Peyer's patch (tissue), 4 donors: ENCODE data around the gene POLR3A. TPM values are rescaled to one million over a fixed set of nuclear protein-coding genes. Genes with fewer than 3 reads are reported as not detected.
"Not testable (repeated sequence)": the region's sequence is repeated elsewhere in the genome, so short reads cannot be mapped to it uniquely, and the experiment has no call there.

Experiments used
- DNase-seq, 3 donors: peaks; one replicate each; pipeline ENCODE4 v3.0.0-alpha.2; 2017 to 2019
- H3K27ac ChIP-seq, 4 donors: fragments of 200-600 bp; sonication (generic); one replicate each; pipeline ENCODE4 v1.5.1; 2016 to 2019
- H3K27me3 ChIP-seq, 2 donors: fragments of 200-600 bp; sonication (generic); one replicate each; pipeline ENCODE4 v1.5.1; 2019
- H3K36me3 ChIP-seq, 3 donors: fragments of 200-600 bp; sonication (generic); one replicate each; pipeline ENCODE4 v1.5.1; 2016 to 2019
- H3K4me1 ChIP-seq, 4 donors: fragments of 200-600 bp; sonication (generic); one replicate each; pipeline ENCODE4 v1.5.1; 2016 to 2019
- H3K4me3 ChIP-seq, 4 donors: fragments of 200-600 bp; sonication (generic); 1 replicate in 3 of 4; 2 replicates in 1 of 4; pipeline ENCODE4 v1.5.1; 2016 to 2019; ENCODE audit warnings: mild to moderate bottlenecking in 1 of 4
- H3K9me3 ChIP-seq, 4 donors: fragments of 200-600 bp; sonication (generic); one replicate each; pipeline ENCODE4 v1.5.1; 2016 to 2019; ENCODE audit warnings: mild to moderate bottlenecking in 1 of 4
- POLR2A ChIP-seq, 2 donors: fragments of 450-650 bp; IDR thresholded peaks; one replicate each; pipeline ENCODE4 v1.5.1; 2017; ENCODE audit warnings: antibody characterized with exemption in 2 of 2, mild to moderate bottlenecking in 2 of 2, moderate library complexity in 2 of 2
- total RNA-seq, 4 donors: library from RNA; depleted of rRNA; stranded (reverse); fragments of >200 nt; gene quantifications; one replicate each; pipeline ENCODE4 v1.1.0, GENCODE V29; 2016
- TF ChIP-seq, protein P1 (sequence below), 6 experiments: fragments of 450-650 bp in 4 of 6; fragments of 200-600 bp in 2 of 6; sonication (generic) in 1 of 6; IDR thresholded peaks; one replicate each; pipeline ENCODE4 v1.5.1; 2017 to 2019; ENCODE audit warnings: antibody characterized with exemption in 6 of 6, mild to moderate bottlenecking in 3 of 6, moderate library complexity in 1 of 6

Gene POLR3A
- total RNA-seq, 4 donors from 2014 or later: 19.8 to 24.3 (median 22.2) TPM

DNA sequence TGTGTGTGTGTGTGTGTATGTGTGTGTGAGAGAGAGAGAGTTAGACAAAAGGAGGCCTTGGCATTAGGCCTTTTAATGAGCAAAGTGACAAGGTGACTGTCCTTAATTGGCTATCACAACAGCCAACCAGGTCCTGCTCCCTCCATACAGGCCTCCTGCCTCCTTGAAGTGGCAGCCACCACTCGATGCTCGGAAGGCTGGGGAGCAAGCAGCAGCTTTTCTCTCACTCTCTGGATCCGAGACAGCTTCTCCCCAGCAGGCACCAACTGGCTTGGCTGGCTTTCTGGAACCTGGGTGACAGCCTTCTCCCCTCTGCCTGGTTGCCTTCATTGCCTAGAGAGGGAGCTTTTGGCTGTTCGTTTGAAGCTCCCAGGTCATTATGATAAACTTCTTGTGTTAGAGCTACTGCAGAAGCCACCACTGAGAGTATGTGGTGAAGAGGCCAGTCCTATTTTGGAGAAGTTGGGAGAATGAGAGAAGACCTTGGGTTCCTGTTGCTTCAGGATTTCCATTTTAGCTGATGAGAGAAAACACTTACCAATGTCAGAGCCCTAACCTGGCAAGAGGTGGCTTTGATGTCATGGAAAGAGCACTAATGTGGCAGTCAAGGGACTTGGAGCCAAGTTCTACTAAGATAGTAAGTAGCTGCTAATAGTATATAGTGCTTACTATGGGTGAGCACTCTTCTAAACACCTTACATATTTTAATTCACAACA is 42.0 kb upstream of the POLR3A start:
- no peaks in the 10 kb centered on the region for H3K36me3 ChIP-seq
- DNase-seq: no peak
- H3K4me1 ChIP-seq: no peaks in the 10 kb centered on the region
- H3K9me3 ChIP-seq: peaks cover 0 to 3% (median 0%) of the 10 kb centered on the region in 4 donors
- H3K27me3 ChIP-seq: no peaks in the 10 kb centered on the region
- no peak overlapping the region for H3K27ac ChIP-seq
- no peak for TF ChIP-seq POLR2A (IDR thresholded peaks at IDR 0.05)
- TF ChIP-seq, protein P1, sequence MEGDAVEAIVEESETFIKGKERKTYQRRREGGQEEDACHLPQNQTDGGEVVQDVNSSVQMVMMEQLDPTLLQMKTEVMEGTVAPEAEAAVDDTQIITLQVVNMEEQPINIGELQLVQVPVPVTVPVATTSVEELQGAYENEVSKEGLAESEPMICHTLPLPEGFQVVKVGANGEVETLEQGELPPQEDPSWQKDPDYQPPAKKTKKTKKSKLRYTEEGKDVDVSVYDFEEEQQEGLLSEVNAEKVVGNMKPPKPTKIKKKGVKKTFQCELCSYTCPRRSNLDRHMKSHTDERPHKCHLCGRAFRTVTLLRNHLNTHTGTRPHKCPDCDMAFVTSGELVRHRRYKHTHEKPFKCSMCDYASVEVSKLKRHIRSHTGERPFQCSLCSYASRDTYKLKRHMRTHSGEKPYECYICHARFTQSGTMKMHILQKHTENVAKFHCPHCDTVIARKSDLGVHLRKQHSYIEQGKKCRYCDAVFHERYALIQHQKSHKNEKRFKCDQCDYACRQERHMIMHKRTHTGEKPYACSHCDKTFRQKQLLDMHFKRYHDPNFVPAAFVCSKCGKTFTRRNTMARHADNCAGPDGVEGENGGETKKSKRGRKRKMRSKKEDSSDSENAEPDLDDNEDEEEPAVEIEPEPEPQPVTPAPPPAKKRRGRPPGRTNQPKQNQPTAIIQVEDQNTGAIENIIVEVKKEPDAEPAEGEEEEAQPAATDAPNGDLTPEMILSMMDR (IDR thresholded peaks at IDR 0.05): no peak
- no peak overlapping the region for H3K4me3 ChIP-seq

DNA sequence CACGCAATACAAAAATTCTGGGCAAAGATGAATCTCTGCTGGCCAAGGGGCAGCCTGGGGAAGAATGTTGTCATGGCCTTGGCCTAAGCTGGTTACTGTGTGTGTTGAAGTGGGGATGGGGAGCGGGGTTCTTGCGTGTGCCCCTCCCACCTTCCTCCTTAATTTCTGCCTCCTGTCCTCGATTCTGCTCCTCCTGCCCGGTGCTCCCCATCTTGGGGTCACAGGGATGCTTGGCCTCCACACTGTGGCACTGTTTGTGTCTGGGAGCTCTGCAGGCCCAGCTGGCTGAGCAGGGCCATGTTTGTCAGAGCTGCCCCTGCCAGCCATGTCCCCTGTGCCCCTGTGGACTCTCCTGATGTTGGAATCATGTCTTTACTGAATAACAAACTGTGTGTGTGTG is 41.4 kb upstream of the POLR3A start:
- no peak overlapping the region for H3K27ac ChIP-seq
- H3K4me1 ChIP-seq: no peaks in the 10 kb centered on the region
- H3K27me3 ChIP-seq: no peaks in the 10 kb centered on the region
- DNase-seq: no peak
- no peak overlapping the region for H3K4me3 ChIP-seq
- TF ChIP-seq, protein P1 (IDR thresholded peaks at IDR 0.05): no peak
- no peak for TF ChIP-seq POLR2A (IDR thresholded peaks at IDR 0.05)
- H3K36me3 ChIP-seq: no peaks in the 10 kb centered on the region
- peaks cover 0 to 2% (median 0%) of the 10 kb centered on the region in 4 donors for H3K9me3 ChIP-seq

DNA sequence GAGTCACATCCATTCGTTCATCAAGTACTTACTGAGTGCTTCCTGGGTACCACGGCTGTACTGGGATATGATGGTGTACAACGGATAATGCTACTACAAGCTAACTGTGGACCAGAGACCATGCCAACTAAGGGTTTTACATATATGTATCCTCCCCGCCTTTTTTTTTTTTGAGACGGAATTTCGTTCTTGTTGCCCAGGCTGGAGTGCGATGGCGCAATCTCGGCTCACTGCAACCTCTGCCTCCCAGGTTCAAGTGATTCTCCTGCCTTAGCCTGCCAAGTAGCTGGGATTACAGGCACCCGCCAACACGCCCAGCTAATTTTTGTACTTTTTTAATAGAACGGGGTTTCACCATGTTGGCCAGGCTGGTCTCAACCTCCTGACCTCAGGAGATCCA is 40.7 kb upstream of the POLR3A start:
- not testable (repeated sequence) for H3K4me3 ChIP-seq

DNA sequence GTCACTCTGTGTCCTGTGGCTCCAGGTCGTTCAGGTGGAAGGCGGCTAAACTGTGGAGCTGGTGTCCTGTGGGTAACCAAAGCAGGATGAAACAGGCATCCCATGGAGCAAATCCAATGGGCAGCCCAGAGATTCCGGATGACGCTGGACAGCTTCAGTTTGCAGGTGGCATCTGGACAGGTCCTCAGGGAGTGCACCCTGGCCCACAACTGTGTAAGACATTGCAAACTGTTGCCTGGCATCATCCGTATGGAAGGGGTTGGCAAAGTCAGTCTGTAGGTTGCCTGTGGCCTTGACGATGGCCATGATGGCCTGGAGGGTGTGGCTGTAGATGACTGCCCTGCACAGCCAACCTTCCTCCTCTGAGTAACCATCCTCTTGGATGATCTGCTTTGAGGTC is 39.8 kb upstream of the POLR3A start:
- Histone ChIP-seq H3K27me3 (no peaks in the 10 kb centered on the region), H3K4me3 (no peak overlapping the region), H3K9me3 (no peaks in the 10 kb centered on the region), H3K4me1 (no peaks in the 10 kb centered on the region), H3K27ac (no peak overlapping the region), H3K36me3 (no peaks in the 10 kb centered on the region)
- no peak for TF ChIP-seq POLR2A (IDR thresholded peaks at IDR 0.05)
- TF ChIP-seq, protein P1 (IDR thresholded peaks at IDR 0.05): no peak
- no peak for DNase-seq

More for the DNA sequence above, 40.7 kb upstream of the POLR3A start:
- not testable (repeated sequence) for H3K27ac ChIP-seq, DNase-seq, H3K36me3 ChIP-seq, H3K4me1 ChIP-seq, H3K27me3 ChIP-seq, H3K9me3 ChIP-seq

DNA sequence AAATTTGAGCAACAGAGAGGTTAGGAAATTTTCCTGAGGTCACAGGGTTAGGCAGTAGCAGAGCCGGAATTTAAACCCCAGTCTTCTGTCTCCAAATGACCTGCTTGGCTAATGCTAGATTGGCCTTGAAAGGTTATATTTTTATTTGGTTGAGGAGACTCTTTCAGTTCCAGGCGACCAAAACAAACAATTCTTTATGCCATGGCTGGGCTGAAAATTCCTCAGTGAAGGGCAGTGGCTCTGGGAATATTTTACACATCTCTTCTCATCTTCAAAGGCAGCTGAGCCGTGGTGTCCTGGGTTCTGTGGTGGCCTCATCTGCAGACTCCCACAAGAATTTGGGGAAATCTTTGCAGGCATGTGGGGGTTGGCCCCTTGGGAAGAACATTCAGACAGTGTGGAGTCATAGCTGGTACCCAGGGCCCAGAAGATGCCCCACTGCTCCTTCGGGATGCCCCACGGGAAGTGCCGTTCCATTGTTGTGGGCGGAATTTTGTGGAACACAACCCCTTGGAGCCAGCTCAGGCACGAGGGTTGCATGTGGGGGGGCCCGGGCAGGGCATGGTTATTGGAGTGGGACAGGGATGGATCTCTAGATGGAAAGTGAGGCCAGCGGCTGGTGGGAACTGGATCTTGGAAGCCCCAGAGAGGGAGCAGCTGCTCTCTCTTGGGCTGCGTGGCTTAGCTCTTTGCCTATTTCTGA is 37.6 kb upstream of the POLR3A start:
- TF ChIP-seq, protein P1 (IDR thresholded peaks at IDR 0.05): no peak
- no peak for TF ChIP-seq POLR2A (IDR thresholded peaks at IDR 0.05)
- Histone ChIP-seq H3K9me3 (no peaks in the 10 kb centered on the region), H3K27me3 (no peaks in the 10 kb centered on the region), H3K4me3 (no peak overlapping the region), H3K4me1 (no peaks in the 10 kb centered on the region), H3K36me3 (no peaks in the 10 kb centered on the region), H3K27ac (no peak overlapping the region)
- DNase-seq: no peak

DNA sequence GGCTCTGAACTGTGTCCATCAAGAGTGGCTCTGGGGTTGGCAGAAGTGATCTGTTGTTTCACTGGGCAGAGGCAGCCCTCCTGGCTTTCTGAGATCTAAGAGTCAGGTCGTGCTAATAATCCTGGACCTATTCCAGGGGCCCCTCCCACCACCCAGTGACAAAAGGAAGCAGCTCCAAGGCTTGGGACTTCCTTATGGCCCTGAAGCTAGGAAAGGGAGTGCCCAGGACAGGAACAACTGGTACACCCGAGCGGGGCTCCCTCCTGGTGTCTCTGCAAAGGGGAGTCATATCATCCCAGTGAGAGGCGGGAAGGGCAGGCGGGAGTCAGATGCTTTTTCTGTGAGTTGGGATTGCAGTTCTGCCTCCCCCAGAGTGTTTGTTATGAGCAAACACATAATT is 36.7 kb upstream of the POLR3A start:
- peak in 2 of 3 donors; percentile 69 to 72 for DNase-seq
- Histone ChIP-seq H3K36me3 (no peaks in the 10 kb centered on the region), H3K4me3 (no peak overlapping the region), H3K9me3 (no peaks in the 10 kb centered on the region), H3K27ac (no peak overlapping the region), H3K4me1 (no peaks in the 10 kb centered on the region), H3K27me3 (no peaks in the 10 kb centered on the region)
- TF ChIP-seq, protein P1 (IDR thresholded peaks at IDR 0.05): no peak
- no peak for TF ChIP-seq POLR2A (IDR thresholded peaks at IDR 0.05)
